GM10266 (cell line): ENCODE results near the gene SLC16A12.
"Not testable (repeated sequence)": the region's sequence is repeated elsewhere in the genome, so short reads cannot be mapped to it uniquely, and the experiment has no call there.

Experiments used
- DNase-seq: peaks from one replicate; pipeline ENCODE4 v3.0.0; 2012; ENCODE audit errors: extremely low spot score
- TF ChIP-seq, protein P1 (sequence below): IDR thresholded peaks from 2 replicates; pipeline ENCODE4 v1.5.1; 2012; ENCODE audit warnings: mild to moderate bottlenecking, low read depth; ENCODE audit not compliant: control insufficient read depth, insufficient read depth; ENCODE audit errors: missing control alignments

The SLC16A12 gene

DNA sequence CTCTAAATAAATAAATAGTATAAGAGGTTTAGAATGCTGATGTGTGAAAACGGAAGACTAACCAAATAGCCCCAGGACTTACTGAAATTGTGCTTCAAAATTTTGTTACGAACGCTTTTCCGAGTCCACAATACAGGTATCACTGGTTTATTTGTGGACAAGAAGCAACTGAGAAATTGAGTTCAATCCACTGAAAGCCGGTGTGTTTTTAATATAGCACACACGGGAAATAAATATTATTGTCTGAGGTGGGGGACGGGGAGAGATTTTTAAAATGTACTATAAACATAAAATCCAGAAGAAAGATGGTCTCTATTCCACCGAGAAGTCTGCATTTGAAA lies 598 bp downstream of the SLC16A12 start:
- TF ChIP-seq, protein P1, sequence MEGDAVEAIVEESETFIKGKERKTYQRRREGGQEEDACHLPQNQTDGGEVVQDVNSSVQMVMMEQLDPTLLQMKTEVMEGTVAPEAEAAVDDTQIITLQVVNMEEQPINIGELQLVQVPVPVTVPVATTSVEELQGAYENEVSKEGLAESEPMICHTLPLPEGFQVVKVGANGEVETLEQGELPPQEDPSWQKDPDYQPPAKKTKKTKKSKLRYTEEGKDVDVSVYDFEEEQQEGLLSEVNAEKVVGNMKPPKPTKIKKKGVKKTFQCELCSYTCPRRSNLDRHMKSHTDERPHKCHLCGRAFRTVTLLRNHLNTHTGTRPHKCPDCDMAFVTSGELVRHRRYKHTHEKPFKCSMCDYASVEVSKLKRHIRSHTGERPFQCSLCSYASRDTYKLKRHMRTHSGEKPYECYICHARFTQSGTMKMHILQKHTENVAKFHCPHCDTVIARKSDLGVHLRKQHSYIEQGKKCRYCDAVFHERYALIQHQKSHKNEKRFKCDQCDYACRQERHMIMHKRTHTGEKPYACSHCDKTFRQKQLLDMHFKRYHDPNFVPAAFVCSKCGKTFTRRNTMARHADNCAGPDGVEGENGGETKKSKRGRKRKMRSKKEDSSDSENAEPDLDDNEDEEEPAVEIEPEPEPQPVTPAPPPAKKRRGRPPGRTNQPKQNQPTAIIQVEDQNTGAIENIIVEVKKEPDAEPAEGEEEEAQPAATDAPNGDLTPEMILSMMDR, result no peak
- no peak for DNase-seq

GRCh38 chr10:89532476-89532875 lies 2.9 kb downstream of the SLC16A12 start:
- DNase-seq, result no peak
- TF ChIP-seq, protein P1, result no peak

DNA sequence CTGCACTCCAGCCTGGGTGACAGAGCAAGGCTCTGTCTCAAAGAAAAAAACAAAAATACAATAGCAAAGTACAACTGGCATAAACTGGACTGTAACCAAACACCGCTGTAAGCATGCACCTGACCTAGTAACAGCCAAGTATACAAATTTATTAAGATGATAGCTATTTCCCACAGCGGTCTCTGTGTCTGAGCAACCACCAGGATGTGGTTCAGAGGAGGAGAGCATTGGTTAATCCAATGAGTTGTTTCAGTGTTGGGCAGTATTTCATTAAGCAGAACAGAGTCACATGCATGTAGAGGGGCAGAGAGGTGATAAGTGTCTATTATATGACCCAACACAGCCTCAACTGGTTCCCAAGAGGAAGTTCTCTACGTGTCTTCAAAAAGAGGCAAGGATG lies 4.0 kb downstream of the SLC16A12 start:
- no peak for DNase-seq
- TF ChIP-seq, protein P1, result no peak

DNA sequence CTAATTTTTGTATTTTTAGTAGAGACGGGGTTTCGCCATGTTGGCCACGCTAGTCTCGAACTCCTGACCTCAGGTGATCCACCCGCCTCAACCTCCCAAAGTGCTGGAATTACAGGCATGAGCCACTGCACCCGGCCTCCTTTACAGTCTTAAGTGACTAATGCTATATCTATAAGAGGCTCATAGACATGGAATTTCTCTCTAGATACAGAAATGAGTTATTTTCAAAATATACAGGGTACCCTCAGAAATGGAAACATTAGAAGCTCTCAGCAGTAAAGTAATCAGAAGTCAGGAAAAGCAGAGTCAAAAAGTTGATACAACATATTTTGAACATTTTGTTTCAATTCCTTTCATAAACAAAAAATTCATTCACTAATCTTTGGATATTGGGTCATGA lies 5.7 kb downstream of the SLC16A12 start:
- not testable (repeated sequence) for DNase-seq

DNA sequence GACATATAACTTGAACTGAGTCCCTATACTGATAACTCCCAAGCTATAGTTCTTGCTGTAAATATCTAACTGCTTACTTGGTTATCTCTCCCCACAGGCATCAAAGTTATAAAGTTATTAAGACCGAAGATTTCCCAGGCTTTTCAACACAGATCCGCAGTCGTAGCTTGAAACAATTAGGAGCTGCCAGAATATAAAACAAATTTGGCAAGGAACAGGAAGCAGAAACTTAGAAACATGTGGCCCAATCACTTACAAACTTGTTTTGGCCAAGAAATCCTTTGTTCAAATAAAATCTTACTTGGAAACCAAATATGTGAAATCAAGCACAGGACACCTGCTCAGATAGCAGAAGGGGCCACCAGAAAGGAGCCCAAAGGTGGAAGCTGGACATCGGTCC lies 9.0 kb downstream of the SLC16A12 start:
- DNase-seq, result no peak
- TF ChIP-seq, protein P1, result no peak

GRCh38 chr10:89525556-89525955 lies 9.8 kb downstream of the SLC16A12 start:
- DNase-seq, result no peak
- TF ChIP-seq, protein P1, result no peak

DNA sequence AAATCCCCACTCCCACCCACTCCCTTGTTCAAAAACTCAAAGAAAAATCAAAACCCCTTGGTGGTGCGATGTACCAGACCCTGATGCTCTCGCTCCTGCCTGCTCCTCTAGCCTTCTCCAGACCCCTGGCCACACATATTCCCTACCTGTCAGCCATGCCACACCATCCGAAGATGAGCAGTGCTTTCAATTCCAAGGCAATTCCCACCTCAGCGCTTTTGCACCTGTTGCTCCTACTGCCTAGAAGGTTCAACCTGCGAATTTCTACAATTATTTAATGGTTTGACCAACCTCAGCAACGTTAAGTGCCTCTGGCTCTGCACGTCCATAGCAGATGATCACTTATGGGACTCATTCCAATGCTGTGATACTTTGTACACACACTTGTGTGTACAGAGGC lies 11.1 kb downstream of the SLC16A12 start:
- TF ChIP-seq, protein P1, result no peak
- DNase-seq, result no peak

DNA sequence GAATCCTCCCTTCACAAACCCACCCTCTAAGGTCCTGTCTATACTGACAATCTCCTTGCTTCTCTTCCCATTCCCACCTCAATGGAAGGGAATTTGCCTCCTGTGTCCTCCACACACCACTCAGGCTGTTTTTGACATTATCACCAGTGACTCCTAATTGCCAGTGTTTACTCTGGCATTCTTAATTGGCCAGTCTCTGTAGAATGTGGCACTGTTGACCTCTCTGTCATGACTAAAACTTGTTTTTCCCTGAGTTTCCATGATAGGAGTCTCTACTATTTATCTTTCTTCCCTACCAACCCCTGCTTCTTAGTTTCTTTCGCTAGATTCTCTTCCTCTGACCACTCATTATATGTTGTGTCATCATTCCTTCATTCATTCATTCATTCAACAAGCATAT lies 12.1 kb downstream of the SLC16A12 start:
- DNase-seq, result no peak
- TF ChIP-seq, protein P1, result no peak
